ENCODE measurements around the gene ADRA2B. TPM values are rescaled to one million over a fixed set of nuclear protein-coding genes. Genes with fewer than 3 reads are reported as not detected.

ADRA2B gene
- total and polyA plus RNA-seq, 2 donors (not counting 3 experiments of a cell fraction or from before 2014, with no cell fraction given) = not detected

- Histone ChIP-seq H3K27ac (ENCODE audit: insufficient read depth, low read depth, low read length) (no peak overlapping the region), H3K36me3 (ENCODE audit: control insufficient read depth in 2 of 2, extremely low read depth in 1 of 2, insufficient read depth in 2 of 2, low read length in 2 of 2) (no peaks in the 10 kb centered on the region), H3K4me3 (replicated peaks in 1 of 3; ENCODE audit: insufficient read depth in 1 of 3, low read depth in 1 of 3, low read length in 3 of 3) (no peak overlapping the region), H3K4me2 (ENCODE audit: insufficient read depth, low read length) (no peak overlapping the region), H3K9me1 (replicated peaks; ENCODE audit: control insufficient read depth, extremely low read depth, insufficient read depth, low read length) (no peaks in the 10 kb centered on the region), H2AFZ (ENCODE audit: low read depth, low read length) (no peak overlapping the region), H3K4me1 (ENCODE audit: control insufficient read depth, extremely low read depth, insufficient read depth, low read length) (no peaks in the 10 kb centered on the region), H3K27me3 (ENCODE audit: control insufficient read depth in 2 of 2, insufficient read depth in 2 of 2, low read length in 2 of 2) (peaks cover 0 to 2% of the 10 kb centered on the region in 2 experiments), H4K20me1 (replicated peaks; ENCODE audit: control insufficient read depth, extremely low read depth, insufficient read depth, low read length) (no peaks in the 10 kb centered on the region), H3K9ac (replicated peaks; ENCODE audit: extremely low read depth, insufficient read depth, low read length) (no peak overlapping the region), H3K79me2 (ENCODE audit: control insufficient read depth, insufficient read depth, low read length) (no peaks in the 10 kb centered on the region), H3K9me3 (replicated peaks; ENCODE audit: control insufficient read depth, insufficient read depth, low read length) (no peaks in the 10 kb centered on the region)
- BruUV-seq (replicated peaks) = no TSS peak
- DNase-seq (ENCODE audit: low read depth, low spot score) (no peak), FAIRE-seq (no peak)
- intact Hi-C loops (cut with micrococcal nuclease) (no loop called here), dilution Hi-C loops (cut with MboI; ENCODE audit: extremely low pct_ligation_motif_present, low sequenced_read_pairs) (no loop called here)
- POLR2A ChIA-PET = no interaction called here
- CTCF ChIA-PET = interaction anchor here (1.0 kb wide), 1 partner anchor 27 kb away, joined by 3 read pairs; no protein-coding TSS in a partner anchor
- no peak for TF ChIP-seq GATA2 (IDR thresholded peaks at IDR 0.05; ENCODE audit: insufficient read depth, insufficient read length, low read depth, low read length)
- TF ChIP-seq, protein P1, sequence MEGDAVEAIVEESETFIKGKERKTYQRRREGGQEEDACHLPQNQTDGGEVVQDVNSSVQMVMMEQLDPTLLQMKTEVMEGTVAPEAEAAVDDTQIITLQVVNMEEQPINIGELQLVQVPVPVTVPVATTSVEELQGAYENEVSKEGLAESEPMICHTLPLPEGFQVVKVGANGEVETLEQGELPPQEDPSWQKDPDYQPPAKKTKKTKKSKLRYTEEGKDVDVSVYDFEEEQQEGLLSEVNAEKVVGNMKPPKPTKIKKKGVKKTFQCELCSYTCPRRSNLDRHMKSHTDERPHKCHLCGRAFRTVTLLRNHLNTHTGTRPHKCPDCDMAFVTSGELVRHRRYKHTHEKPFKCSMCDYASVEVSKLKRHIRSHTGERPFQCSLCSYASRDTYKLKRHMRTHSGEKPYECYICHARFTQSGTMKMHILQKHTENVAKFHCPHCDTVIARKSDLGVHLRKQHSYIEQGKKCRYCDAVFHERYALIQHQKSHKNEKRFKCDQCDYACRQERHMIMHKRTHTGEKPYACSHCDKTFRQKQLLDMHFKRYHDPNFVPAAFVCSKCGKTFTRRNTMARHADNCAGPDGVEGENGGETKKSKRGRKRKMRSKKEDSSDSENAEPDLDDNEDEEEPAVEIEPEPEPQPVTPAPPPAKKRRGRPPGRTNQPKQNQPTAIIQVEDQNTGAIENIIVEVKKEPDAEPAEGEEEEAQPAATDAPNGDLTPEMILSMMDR (IDR thresholded peaks at IDR 0.05; ENCODE audit: extremely low read depth in 1 of 2, insufficient read depth in 1 of 2, low read depth in 1 of 2, low read length in 2 of 2) = no peak
- no peak for TF ChIP-seq POLR2AphosphoS5 (IDR thresholded peaks at IDR 0.05; ENCODE audit: insufficient read depth, low read depth, low read length)
- no peak for TF ChIP-seq MYC (IDR thresholded peaks at IDR 0.05; ENCODE audit: low read depth, low read length)
- TF ChIP-seq FOS (IDR thresholded peaks at IDR 0.05; ENCODE audit: borderline replicate concordance, insufficient read depth, low read length) = no peak
- no peak for TF ChIP-seq JUN (IDR thresholded peaks at IDR 0.05; ENCODE audit: borderline replicate concordance, insufficient read depth, insufficient read length, low read depth)
- no peak for TF ChIP-seq POLR2A (IDR thresholded peaks at IDR 0.05; ENCODE audit: low read depth, low read length)
Observed at GRCh38 chr2:96089356-96090195, 26.8 kb downstream of the ADRA2B start.

Data from endothelial cell of umbilical vein (primary cell).